ENCODE results near the gene MINK1.
A peak's percentile ranks its signal among the peaks of the same experiment; 100 is the strongest.

Gene MINK1

GRCh38 chr17:4802228-4802627 is 30.9 kb upstream of the MINK1 start, which contains the start of gene C17orf114:
C17orf114 (minus strand) TSS chr17:4802328.
- Mint-ChIP-seq H3K9me3 (no peaks in the 10 kb centered on the region), H3K27me3 (ENCODE audit: low read depth) (no peaks in the 10 kb centered on the region), H3K36me3 (ENCODE audit: low read depth) (peaks cover 13% of the 10 kb centered on the region), H3K4me1 (ENCODE audit: low read depth) (peaks cover 6% of the 10 kb centered on the region), H3K27ac (no peak within 1 kb of the TSS), H3K4me3 (no peak within 1 kb of the TSS)
- DNase-seq (ENCODE audit: low spot score): no peak

DNA sequence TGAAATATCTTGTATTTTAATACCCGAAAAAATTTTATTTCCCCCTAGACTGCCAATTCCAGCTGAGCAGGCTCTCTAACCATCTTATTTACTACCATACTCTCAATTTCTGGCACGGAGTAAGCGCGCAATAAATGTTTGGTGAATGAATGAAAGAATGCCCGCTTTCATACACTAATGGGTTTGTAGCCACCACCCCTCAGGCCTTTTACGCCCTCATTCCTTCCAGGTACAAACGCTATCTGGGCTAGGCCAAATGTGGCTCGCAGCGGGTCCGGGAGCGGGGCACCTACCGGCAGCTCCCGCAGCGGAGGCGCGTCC is 26.7 kb upstream of the MINK1 start:
- H3K27me3 Mint-ChIP-seq (ENCODE audit: low read depth): no peaks in the 10 kb centered on the region
- H3K4me1 Mint-ChIP-seq (ENCODE audit: low read depth): peaks cover 8% of the 10 kb centered on the region
- DNase-seq (ENCODE audit: low spot score): no peak
- peak overlapping the region; percentile 75 for H3K4me3 Mint-ChIP-seq
- peaks cover 6% of the 10 kb centered on the region for H3K36me3 Mint-ChIP-seq (ENCODE audit: low read depth)
- H3K9me3 Mint-ChIP-seq: no peaks in the 10 kb centered on the region
- H3K27ac Mint-ChIP-seq: no peak overlapping the region

- Mint-ChIP-seq H3K27me3 (ENCODE audit: low read depth) (no peaks in the 10 kb centered on the region), H3K9me3 (no peaks in the 10 kb centered on the region), H3K4me1 (ENCODE audit: low read depth) (peaks cover 8% of the 10 kb centered on the region), H3K36me3 (ENCODE audit: low read depth) (peaks cover 6% of the 10 kb centered on the region), H3K27ac (peak within 1 kb of the TSS; percentile 60), H3K4me3 (peak within 1 kb of the TSS; percentile 75)
- DNase-seq (ENCODE audit: low spot score): peak; percentile 92
Measured at GRCh38 chr17:4806777-4807604, 26.1 kb upstream of the MINK1 start, which contains the start of gene PLD2. PLD2 (plus strand) TSS chr17:4807152; CDS start chr17:4807773, 621 bp downstream.

- Mint-ChIP-seq H3K27ac (peak overlapping the region; percentile 60), H3K4me3 (peak overlapping the region; percentile 75), H3K9me3 (no peaks in the 10 kb centered on the region), H3K4me1 (ENCODE audit: low read depth) (peaks cover 8% of the 10 kb centered on the region), H3K27me3 (ENCODE audit: low read depth) (no peaks in the 10 kb centered on the region), H3K36me3 (ENCODE audit: low read depth) (peaks cover 6% of the 10 kb centered on the region)
- DNase-seq (ENCODE audit: low spot score): no peak
Measured at GRCh38 chr17:4807605-4808377, 25.3 kb upstream of the MINK1 start.

DNA sequence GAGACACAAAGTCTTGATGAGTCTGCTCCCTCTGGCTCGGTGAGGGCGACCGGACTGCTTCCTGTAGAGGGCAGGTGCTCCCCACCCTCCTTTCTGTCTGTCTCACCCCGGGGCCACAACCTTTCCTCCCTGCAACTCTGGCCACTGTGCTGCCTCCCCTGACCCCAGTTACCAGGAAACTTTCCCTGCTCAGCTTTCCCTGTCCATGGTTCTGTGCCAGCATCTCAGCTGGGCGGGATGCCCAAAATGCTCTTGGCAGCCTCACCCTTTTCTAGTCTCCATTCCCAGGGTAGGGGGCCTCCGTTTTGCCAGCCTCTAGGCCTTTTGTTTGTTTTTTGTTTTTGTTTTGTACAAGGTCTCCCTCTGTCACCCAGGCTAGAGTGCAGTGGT is 24.8 kb upstream of the MINK1 start:
- Mint-ChIP-seq H3K27ac (peak overlapping the region; percentile 15), H3K4me3 (peak overlapping the region; percentile 75), H3K4me1 (ENCODE audit: low read depth) (peaks cover 8% of the 10 kb centered on the region), H3K9me3 (no peaks in the 10 kb centered on the region), H3K27me3 (ENCODE audit: low read depth) (no peaks in the 10 kb centered on the region), H3K36me3 (ENCODE audit: low read depth) (peaks cover 6% of the 10 kb centered on the region)
- DNase-seq (ENCODE audit: low spot score): no peak

DNA sequence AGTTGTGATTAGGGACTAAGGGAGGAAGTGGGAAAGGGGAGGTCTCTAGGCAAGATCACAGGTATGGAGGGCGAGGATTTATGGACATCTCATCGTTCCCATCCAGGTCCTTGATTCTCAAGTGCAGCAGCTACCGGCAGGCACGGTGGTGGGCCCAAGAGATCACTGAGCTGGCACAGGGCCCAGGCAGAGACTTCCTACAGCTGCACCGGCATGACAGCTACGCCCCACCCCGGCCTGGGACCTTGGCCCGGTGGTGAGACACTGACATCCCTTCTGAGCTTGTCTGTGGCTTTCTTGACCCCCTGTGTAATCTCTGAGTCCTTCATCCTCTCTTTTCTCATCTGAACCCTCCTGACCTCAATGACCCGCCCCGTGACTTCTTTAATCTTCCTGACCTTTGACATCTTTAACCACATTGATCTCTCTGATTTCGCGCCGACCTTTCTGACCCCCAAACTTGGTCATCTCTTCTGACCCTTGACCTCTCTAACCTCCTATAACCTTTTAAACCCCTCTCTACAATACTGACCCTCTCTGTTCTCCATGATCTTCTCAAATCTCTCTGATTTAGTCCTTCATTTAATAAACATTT is 22.3 kb upstream of the MINK1 start:
- Mint-ChIP-seq H3K4me1 (ENCODE audit: low read depth) (peaks cover 8% of the 10 kb centered on the region), H3K4me3 (no peak overlapping the region), H3K27me3 (ENCODE audit: low read depth) (no peaks in the 10 kb centered on the region), H3K36me3 (ENCODE audit: low read depth) (peaks cover 6% of the 10 kb centered on the region), H3K27ac (no peak overlapping the region), H3K9me3 (no peaks in the 10 kb centered on the region)
- no peak for DNase-seq (ENCODE audit: low spot score)

DNA sequence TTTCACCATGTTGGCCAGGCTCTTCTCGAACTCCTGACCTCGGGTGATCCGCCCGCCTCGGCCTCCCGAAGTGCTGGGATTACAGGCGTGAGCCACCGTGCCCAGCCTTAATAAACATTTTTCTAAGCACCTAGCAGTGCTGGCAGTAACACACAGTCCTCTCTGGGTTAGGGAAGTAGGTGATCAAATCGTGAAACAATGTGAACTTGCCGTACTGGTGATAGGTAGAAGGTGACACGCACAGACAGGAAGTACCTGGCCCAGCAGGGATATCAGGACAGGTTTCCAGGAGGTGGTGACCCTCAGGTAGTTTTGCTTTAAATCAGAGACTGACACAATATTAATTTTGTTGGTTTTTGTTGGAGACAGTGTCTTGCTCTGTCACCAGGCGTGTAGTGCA is 21.7 kb upstream of the MINK1 start:
- Mint-ChIP-seq H3K27ac (no peak overlapping the region), H3K36me3 (ENCODE audit: low read depth) (peaks cover 6% of the 10 kb centered on the region), H3K4me3 (no peak overlapping the region), H3K4me1 (ENCODE audit: low read depth) (peaks cover 2% of the 10 kb centered on the region), H3K27me3 (ENCODE audit: low read depth) (no peaks in the 10 kb centered on the region), H3K9me3 (no peaks in the 10 kb centered on the region)
- DNase-seq (ENCODE audit: low spot score): no peak

- peaks cover 2% of the 10 kb centered on the region for H3K4me1 Mint-ChIP-seq (ENCODE audit: low read depth)
- H3K4me3 Mint-ChIP-seq: no peak overlapping the region
- H3K36me3 Mint-ChIP-seq (ENCODE audit: low read depth): peaks cover 6% of the 10 kb centered on the region
- H3K27me3 Mint-ChIP-seq (ENCODE audit: low read depth): no peaks in the 10 kb centered on the region
- DNase-seq (ENCODE audit: low spot score): no peak
- H3K27ac Mint-ChIP-seq: no peak overlapping the region
- H3K9me3 Mint-ChIP-seq: no peaks in the 10 kb centered on the region
Measured at GRCh38 chr17:4812690-4813089, 20.4 kb upstream of the MINK1 start.

- no peaks in the 10 kb centered on the region for H3K9me3 Mint-ChIP-seq
- H3K27me3 Mint-ChIP-seq (ENCODE audit: low read depth): no peaks in the 10 kb centered on the region
- H3K4me1 Mint-ChIP-seq (ENCODE audit: low read depth): peaks cover 2% of the 10 kb centered on the region
- H3K36me3 Mint-ChIP-seq (ENCODE audit: low read depth): peaks cover 3% of the 10 kb centered on the region
- H3K4me3 Mint-ChIP-seq: no peak overlapping the region
- no peak overlapping the region for H3K27ac Mint-ChIP-seq
- DNase-seq (ENCODE audit: low spot score): no peak
Measured at GRCh38 chr17:4815043-4815675, 18.0 kb upstream of the MINK1 start.

DNA sequence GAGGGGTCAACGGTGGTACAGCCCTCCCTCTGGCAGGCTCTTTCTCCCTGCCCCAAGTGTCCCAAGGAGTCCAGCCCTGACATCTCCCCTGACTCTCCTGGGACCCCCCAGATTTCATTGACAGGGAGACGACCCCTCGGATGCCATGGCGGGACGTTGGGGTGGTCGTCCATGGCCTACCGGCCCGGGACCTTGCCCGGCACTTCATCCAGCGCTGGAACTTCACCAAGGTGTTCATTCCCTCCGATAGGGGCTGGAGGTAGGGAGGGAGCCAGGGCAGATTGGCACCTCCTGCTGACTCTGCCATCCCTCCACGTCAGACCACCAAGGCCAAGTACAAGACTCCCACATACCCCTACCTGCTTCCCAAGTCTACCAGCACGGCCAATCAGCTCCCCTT is 16.3 kb upstream of the MINK1 start:
- no peaks in the 10 kb centered on the region for H3K27me3 Mint-ChIP-seq (ENCODE audit: low read depth)

DNA sequence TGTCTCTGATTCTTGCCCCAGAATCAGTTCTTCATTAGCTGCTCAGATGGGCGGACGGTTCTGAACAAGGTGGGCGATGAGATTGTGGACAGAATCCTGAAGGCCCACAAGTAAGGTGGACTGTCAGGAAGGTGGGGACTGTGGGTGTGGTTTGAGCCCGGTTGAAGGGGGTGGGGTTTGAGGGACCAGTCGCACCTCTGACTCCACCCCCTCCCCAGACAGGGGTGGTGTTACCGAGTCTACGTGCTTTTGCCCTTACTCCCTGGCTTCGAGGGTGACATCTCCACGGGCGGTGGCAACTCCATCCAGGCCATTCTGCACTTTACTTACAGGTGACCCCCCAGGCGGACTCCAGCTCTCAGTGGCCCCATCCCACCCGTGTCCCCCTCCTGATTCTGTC is 14.9 kb upstream of the MINK1 start:
- H3K9me3 Mint-ChIP-seq: no peaks in the 10 kb centered on the region
- H3K27me3 Mint-ChIP-seq (ENCODE audit: low read depth): no peaks in the 10 kb centered on the region
- H3K36me3 Mint-ChIP-seq (ENCODE audit: low read depth): no peaks in the 10 kb centered on the region
- H3K4me1 Mint-ChIP-seq (ENCODE audit: low read depth): no peaks in the 10 kb centered on the region
- no peak overlapping the region for H3K27ac Mint-ChIP-seq
- no peak for DNase-seq (ENCODE audit: low spot score)
- no peak overlapping the region for H3K4me3 Mint-ChIP-seq

More for the DNA sequence above, 16.3 kb upstream of the MINK1 start:
- Mint-ChIP-seq H3K4me1 (ENCODE audit: low read depth) (no peaks in the 10 kb centered on the region), H3K27ac (no peak overlapping the region), H3K36me3 (ENCODE audit: low read depth) (no peaks in the 10 kb centered on the region), H3K9me3 (no peaks in the 10 kb centered on the region), H3K4me3 (no peak overlapping the region)
- DNase-seq (ENCODE audit: low spot score): no peak

DNA sequence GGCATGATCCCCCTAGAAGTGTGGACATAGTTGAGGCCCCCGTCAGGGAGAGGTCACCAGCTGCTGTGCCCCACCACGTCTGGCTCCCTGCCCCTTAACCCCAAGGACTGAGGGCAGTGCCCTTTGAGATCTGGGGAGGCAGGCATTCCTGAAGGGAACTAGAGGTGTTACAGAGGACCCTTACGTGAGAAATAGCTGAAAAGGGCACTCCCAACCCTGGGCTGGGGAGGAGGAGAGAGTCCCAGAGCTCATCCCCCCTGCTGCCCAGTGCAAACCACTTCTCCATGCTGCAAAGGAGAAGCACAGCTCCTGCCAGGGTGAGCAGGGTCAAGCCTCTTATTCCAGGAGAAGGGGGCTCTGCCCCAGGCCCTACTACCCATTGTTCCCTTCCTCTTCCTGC is 10.3 kb upstream of the MINK1 start:
- H3K27me3 Mint-ChIP-seq (ENCODE audit: low read depth): no peaks in the 10 kb centered on the region

GRCh38 chr17:4823373-4824089 is 9.6 kb upstream of the MINK1 start:
- H3K9me3 Mint-ChIP-seq: no peaks in the 10 kb centered on the region
- H3K4me3 Mint-ChIP-seq: no peak overlapping the region
- H3K4me1 Mint-ChIP-seq (ENCODE audit: low read depth): no peaks in the 10 kb centered on the region
- no peak overlapping the region for H3K27ac Mint-ChIP-seq
- no peaks in the 10 kb centered on the region for H3K36me3 Mint-ChIP-seq (ENCODE audit: low read depth)
- H3K27me3 Mint-ChIP-seq (ENCODE audit: low read depth): peaks cover under 1% of the 10 kb centered on the region
- no peak for DNase-seq (ENCODE audit: low spot score)

More for the DNA sequence above, 10.3 kb upstream of the MINK1 start:
- Mint-ChIP-seq H3K36me3 (ENCODE audit: low read depth) (no peaks in the 10 kb centered on the region), H3K9me3 (no peaks in the 10 kb centered on the region), H3K4me3 (no peak overlapping the region), H3K27ac (no peak overlapping the region), H3K4me1 (ENCODE audit: low read depth) (no peaks in the 10 kb centered on the region)
- no peak for DNase-seq (ENCODE audit: low spot score)
